22Rv1 (cell line): ENCODE measurements around the gene IL25.
"Not testable (repeated sequence)": the region's sequence is repeated elsewhere in the genome, so short reads cannot be mapped to it uniquely, and the experiment has no call there.

Experiments used
- H3K27ac ChIP-seq: fragments of 450-650 bp; 2 replicates; pipeline ENCODE4 v1.5.1; 2017
- CTCF ChIP-seq: fragments of 450-650 bp; IDR thresholded peaks from 2 replicates; pipeline ENCODE4 v1.5.1; 2017; ENCODE audit warnings: mild to moderate bottlenecking
- ZFX ChIP-seq: fragments of 450-650 bp; IDR thresholded peaks from 2 replicates; pipeline ENCODE4 v1.6.1; 2017; ENCODE audit warnings: antibody characterized with exemption, borderline replicate concordance

Gene IL25

DNA sequence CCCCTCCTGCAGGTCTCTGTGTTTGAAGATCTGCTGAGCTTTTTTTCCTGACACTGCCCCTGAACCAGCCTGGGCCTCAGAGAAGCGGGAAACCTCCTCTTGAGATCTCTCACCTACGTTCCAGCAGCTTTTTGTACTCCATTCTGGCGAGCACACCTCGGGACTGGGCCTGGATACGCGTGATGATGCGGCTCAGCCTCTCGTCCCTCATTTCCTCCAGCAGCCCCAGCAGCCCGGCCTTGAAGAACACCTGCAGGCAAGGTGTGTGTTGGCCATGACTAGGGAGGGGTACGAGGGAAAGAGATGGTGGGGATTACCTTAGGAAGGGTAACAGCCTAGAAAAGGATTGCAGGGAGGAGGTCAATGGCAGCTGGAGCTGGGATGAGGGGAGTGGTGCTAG is 52.6 kb downstream of the IL25 start:
- no peak overlapping the region for H3K27ac ChIP-seq
- TF ChIP-seq ZFX (no peak), CTCF (no peak)

DNA sequence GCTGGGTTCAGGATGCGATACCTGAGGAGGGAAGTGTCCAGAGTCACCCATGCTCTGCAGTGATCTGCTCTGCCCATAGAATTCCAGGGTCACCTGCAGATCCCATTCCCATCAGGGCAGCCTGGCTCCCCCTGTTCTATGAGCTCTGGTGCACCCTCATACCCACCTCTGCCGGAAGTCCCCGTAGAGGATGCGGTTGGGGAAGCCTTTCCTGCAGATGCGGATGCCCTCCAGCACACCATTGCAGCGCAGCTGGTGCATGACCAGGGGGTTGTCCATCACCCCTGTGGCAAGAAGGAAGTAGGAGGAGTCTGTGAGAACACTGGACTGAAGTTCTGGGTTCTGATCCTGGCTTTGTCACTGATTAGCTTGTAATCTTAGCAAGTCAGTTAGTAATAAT is 53.2 kb downstream of the IL25 start:
- H3K27ac ChIP-seq = not testable (repeated sequence)
